Tibial nerve (tissue), 4 donors: ENCODE results near the gene ACSM2A.
"Not testable (repeated sequence)": the region's sequence is repeated elsewhere in the genome, so short reads cannot be mapped to it uniquely, and the experiment has no call there.

ENCODE experiments used
- EP300 ChIP-seq, 2 donors: sonication (generic); formaldehyde crosslinking; IDR thresholded peaks; one replicate each; pipeline ENCODE4 v1.6.1; 2017; ENCODE audit warnings: antibody characterized with exemption in 2 of 2, mild to moderate bottlenecking in 1 of 2
- POLR2A ChIP-seq, 2 donors: fragments of 450-650 bp; IDR thresholded peaks; one replicate each; pipeline ENCODE4 v1.6.1; 2017; ENCODE audit warnings: antibody characterized with exemption in 2 of 2, mild to moderate bottlenecking in 2 of 2, moderate library complexity in 2 of 2
- TF ChIP-seq, protein P1 (sequence below), 5 experiments: fragments of 200-600 bp in 3 of 5; fragments of 450-650 bp in 2 of 5; sonication (generic) in 3 of 5; IDR thresholded peaks; one replicate each; pipeline ENCODE4 v1.5.1; 2016 to 2019; ENCODE audit warnings: antibody characterized with exemption in 5 of 5, mild to moderate bottlenecking in 3 of 5, moderate library complexity in 2 of 5

DNA sequence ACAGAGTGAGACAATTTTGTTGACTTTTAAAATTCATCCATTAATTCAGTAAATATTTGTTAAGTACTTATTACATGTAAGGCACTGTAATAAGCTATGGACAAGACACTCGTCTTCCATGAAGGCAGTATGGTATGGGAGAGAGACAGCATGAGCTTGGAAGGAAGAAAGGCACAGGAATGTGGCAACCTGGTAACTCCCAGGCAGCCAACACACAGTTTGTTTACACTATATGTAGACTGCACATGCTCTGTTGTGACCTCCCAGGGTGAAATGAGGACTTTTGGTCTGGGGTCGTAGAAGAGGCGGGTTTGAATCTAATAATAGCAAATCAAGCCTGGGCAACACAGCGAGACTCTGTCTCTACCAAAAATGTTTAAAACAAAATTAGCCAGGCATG lies 9.0 kb downstream of the ACSM2A start:
- TF ChIP-seq, protein P1, sequence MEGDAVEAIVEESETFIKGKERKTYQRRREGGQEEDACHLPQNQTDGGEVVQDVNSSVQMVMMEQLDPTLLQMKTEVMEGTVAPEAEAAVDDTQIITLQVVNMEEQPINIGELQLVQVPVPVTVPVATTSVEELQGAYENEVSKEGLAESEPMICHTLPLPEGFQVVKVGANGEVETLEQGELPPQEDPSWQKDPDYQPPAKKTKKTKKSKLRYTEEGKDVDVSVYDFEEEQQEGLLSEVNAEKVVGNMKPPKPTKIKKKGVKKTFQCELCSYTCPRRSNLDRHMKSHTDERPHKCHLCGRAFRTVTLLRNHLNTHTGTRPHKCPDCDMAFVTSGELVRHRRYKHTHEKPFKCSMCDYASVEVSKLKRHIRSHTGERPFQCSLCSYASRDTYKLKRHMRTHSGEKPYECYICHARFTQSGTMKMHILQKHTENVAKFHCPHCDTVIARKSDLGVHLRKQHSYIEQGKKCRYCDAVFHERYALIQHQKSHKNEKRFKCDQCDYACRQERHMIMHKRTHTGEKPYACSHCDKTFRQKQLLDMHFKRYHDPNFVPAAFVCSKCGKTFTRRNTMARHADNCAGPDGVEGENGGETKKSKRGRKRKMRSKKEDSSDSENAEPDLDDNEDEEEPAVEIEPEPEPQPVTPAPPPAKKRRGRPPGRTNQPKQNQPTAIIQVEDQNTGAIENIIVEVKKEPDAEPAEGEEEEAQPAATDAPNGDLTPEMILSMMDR (IDR thresholded peaks at IDR 0.05): not testable (repeated sequence)
- TF ChIP-seq POLR2A, EP300 (IDR thresholded peaks at IDR 0.05): not testable (repeated sequence)
